Activated CD4-positive, alpha-beta T cell treated with anti-CD3 and anti-CD28 coated beads, Interleukin-2, Interleukin-6, amounts not matched to agents 100 ng/mL and 50 ng/mL, durations not matched to agents 16 hours and 8 hours (primary cell): Measurements from ENCODE around the gene LRTM1.

Source experiments
- DNase-seq: peaks from one replicate; pipeline ENCODE4 v3.0.0-alpha.2; 2020

LRTM1 gene

DNA sequence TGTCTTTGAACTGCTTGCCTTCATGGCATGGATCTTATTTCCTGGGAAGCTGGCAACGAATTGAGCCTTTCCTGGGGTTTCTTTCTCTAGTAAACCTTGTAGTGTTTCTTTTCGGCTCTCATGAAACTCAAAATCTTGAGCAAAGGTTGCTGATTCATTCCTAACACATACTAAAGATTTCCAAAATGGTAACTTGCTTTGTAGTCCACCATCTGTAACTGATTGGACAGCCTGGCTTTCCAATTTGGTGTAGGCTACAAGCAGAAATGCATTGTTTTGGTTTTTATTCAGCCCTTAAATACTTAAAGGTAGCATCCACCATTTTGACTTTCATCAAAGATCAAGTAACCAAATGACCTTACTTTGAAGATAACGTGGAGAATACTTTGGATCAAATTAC is 38.1 kb downstream of the LRTM1 start:
- DNase-seq: no peak

DNA sequence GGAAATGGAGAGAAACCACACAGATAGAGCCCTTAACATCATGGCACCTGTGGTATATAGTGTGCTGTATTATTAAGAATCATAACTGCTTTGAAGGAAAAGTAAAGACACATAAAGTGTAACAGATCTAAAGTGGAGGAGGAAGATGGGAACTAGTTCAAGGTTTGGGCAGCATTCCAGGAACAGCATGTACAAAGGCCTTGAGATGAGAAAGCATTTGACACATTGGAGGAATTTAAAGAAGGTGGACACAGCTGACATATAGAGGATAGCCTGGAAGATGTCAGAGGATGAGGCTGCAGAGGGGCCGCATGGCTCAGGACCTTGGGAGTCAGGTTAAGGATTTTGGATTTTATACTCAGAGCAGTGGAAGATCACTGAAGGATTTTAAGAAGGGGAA is 39.0 kb downstream of the LRTM1 start:
- no peak for DNase-seq

- no peak for DNase-seq
Measured at GRCh38 chr3:54888162-54888561, 39.7 kb downstream of the LRTM1 start.

DNA sequence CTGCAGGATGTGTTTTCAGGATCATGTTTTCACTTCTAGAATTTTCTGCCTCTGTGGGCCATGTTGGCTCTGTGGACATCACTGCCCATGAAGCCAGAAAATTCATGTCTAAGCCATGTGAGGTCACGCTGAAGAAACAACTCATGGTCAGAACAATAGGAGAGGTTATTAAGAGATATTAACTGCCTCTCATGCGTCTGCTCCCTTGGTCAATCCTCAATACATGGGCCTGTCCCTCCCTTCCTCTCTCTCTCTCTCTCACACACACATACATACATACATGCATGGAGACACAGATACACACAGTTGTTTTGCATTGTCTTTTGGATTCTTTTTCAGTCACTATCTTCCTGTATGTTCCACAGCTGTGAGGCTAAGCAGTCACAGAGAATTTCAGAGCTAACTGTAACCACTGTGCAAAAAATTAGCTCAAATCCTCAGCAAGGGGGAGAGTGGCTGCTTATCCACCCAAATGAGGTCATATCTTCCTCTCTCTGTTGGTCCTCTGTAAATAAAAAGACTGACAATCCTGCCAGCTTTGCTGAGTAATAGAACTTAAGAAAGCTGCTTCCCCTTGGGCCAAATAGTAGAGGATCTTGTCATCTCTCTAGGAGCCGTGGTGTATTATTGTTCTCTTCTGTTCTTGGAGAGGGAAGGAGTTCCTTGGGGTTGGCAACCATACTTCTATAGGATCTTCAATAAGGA is 45.6 kb downstream of the LRTM1 start:
- no peak for DNase-seq

- no peak for DNase-seq
Measured at GRCh38 chr3:54878145-54878544, 49.7 kb downstream of the LRTM1 start.

- no peak for DNase-seq
Measured at GRCh38 chr3:54877730-54878129, 50.1 kb downstream of the LRTM1 start.

GRCh38 chr3:54876694-54877093 is 51.2 kb downstream of the LRTM1 start:
- no peak for DNase-seq

DNA sequence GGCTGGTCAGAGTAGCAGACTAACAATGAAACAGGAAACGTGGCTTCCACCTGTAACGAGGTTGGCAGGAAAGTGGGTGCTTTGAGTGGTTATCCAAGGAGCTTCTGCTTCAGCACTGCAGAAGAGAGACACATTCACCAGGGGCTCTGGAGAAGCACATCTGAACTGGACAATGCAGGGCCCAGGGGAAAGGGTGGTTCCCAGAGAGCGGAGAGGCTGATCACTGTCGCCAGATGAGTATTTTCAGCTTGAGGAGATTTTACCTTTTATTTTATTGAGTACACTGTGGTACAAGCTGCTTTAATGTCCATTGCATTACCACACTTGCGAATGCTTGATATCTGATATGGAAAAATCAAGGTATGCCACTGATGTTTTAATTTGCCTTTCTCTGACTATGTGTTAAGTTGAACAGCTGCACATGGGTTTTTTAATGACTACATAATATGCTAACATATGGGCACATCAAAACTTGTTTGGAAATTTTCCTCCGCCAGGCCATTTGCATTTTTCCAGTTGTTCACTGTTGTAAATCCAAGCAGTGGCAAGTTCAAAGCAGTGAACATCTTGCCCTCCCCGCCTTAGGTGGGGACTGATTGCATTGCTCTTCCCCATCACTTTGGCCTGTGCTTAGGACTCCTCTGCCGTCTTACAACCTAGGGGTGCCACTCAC is 52.1 kb downstream of the LRTM1 start:
- no peak for DNase-seq

- no peak for DNase-seq
Measured at GRCh38 chr3:54874816-54875556, 52.9 kb downstream of the LRTM1 start.

DNA sequence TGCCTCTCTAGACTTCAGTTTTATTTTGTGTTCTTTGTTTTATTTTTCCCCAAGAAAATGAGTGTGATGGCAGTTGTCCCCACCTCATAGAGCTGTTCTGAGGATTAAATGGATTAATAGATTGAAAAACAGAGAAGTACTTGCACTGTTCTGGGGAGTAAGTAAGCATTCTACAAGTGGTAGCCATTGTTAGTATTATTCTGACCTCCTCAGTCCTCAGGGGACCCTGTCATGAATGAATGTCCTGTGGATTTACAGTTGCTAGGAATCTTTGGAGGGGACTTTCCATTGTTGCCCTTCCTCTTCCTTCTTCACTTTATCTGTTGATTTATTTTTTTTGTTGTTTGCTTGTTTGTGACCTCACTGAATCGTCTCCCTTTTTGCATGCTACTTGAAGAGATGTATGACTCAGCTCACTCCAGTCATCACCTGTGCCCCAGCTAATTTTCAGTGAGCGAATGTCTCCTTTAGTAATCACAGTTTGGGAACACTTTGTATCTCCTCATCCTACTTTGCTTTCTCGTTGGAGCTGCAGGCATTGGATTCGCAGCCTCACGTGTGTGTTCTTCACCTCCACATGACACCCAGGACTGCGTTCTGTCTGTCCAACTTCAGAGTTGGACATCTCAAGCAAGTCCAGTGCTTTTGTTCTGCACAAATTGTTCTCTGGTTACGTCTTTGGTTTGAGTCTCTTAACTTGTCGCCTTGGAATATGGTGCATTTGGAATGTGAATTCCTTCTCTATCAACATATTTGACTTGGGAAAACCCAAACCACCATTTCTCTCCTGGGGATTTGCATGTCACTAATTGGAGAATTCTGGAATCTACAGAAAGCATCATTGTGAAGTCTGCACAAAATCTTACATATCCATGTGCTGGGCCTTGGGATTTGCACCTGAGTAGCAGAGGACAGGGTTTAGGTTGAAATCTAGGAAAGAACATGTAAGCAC is 54.5 kb downstream of the LRTM1 start:
- no peak for DNase-seq

GRCh38 chr3:54871867-54872266 is 56.0 kb downstream of the LRTM1 start:
- DNase-seq: no peak

- no peak for DNase-seq
Measured at GRCh38 chr3:54870423-54870822, 57.4 kb downstream of the LRTM1 start.
